Mucosa of descending colon (tissue), 3 donors: Measurements from ENCODE around the gene CSNK2B. TPM values are rescaled to one million over a fixed set of nuclear protein-coding genes. Genes with fewer than 3 reads are reported as not detected.

Experiments used
- ATAC-seq: fragments of 200-7000 bp; cut with Tn5 transposase; one replicate; pipeline ENCODE4 v1.9.1; 2020; ENCODE audit warnings: mild to moderate bottlenecking, moderate library complexity
- DNase-seq, 3 donors: peaks; one replicate each; pipeline ENCODE4 v3.0.0-alpha.2; 2020
- H3K36me3 ChIP-seq: fragments of 200-600 bp; one replicate; pipeline ENCODE4 v1.8.0; 2021; ENCODE audit warnings: low read depth, mild to moderate bottlenecking
- H3K4me1 ChIP-seq: fragments of 200-600 bp; one replicate; pipeline ENCODE4 v1.8.0; 2021; ENCODE audit warnings: low read depth, mild to moderate bottlenecking
- H3K4me3 ChIP-seq: fragments of 200-600 bp; one replicate; pipeline ENCODE4 v1.8.0; 2021; ENCODE audit warnings: mild to moderate bottlenecking
- H3K9me3 ChIP-seq: fragments of 200-600 bp; one replicate; pipeline ENCODE4 v1.8.0; 2021; ENCODE audit warnings: mild to moderate bottlenecking
- CTCF ChIP-seq: fragments of 200-600 bp; IDR thresholded peaks from one replicate; pipeline ENCODE4 v1.8.0; 2022; ENCODE audit warnings: antibody characterized with exemption, mild to moderate bottlenecking
- intact Hi-C, 2 donors: fragments of 100-400 bp; cut with DNase I in 1 of 2; cut with micrococcal nuclease in 1 of 2; formaldehyde crosslinking; loops; one replicate each; pipeline versions ENCODE4 v1.11.0 to v1.11.1; 2022; cut with DNase I, micrococcal nuclease
- total RNA-seq, 3 donors: library from RNA; stranded (reverse); fragmentation: NEBNext Ultra II Directional in 2 of 3; extraction: Animal tissue kit (Norgen Biotek cat#: 25700) in 2 of 3; gene quantifications; one replicate each; pipeline versions ENCODE4 v1.2.1 to v1.2.4, GENCODE V29; 2021 to 2023
- donor health status: DM: no; HTN: no; CAD: no; lungs with moderate emphysema.
- donor health status: DM: no; HTN: no; CAD: no.
- donor health status: DM: no; HTN: yes; CAD: no.

The CSNK2B gene
- total RNA-seq, 3 donors from 2014 or later, result 125 to 147 (median 134) TPM

GRCh38 chr6:31643818-31644454 is 21.9 kb upstream of the CSNK2B start:
- intact Hi-C loops, result no loop called here
- no peaks in the 10 kb centered on the region for H3K4me1 ChIP-seq
- TF ChIP-seq CTCF, result no peak
- peaks cover 41% of the 10 kb centered on the region for H3K36me3 ChIP-seq
- DNase-seq, result no peak
- no peak overlapping the region for H3K4me3 ChIP-seq
- no peaks in the 10 kb centered on the region for H3K9me3 ChIP-seq
- ATAC-seq, result no peak

GRCh38 chr6:31645325-31645724 is 20.6 kb upstream of the CSNK2B start:
- H3K4me1 ChIP-seq, result no peaks in the 10 kb centered on the region
- intact Hi-C loops, result no loop called here
- DNase-seq (no peak), ATAC-seq (no peak)
- H3K36me3 ChIP-seq, result peaks cover 41% of the 10 kb centered on the region
- no peak for TF ChIP-seq CTCF
- no peak overlapping the region for H3K4me3 ChIP-seq
- H3K9me3 ChIP-seq, result no peaks in the 10 kb centered on the region

GRCh38 chr6:31651602-31652191 is 14.2 kb upstream of the CSNK2B start:
- H3K9me3 ChIP-seq, result no peaks in the 10 kb centered on the region
- peaks cover 17% of the 10 kb centered on the region for H3K36me3 ChIP-seq
- ATAC-seq (peak; percentile 78), DNase-seq (peak in 1 of 3 donors; percentile 83)
- peaks cover 27% of the 10 kb centered on the region for H3K4me1 ChIP-seq
- peak overlapping the region; percentile 60 for H3K4me3 ChIP-seq
- no peak for TF ChIP-seq CTCF
- intact Hi-C loops, result no loop called here

GRCh38 chr6:31652925-31653724 is 12.8 kb upstream of the CSNK2B start:
- intact Hi-C loops, result no loop called here
- Histone ChIP-seq H3K4me3 (peak overlapping the region; percentile 60), H3K9me3 (no peaks in the 10 kb centered on the region), H3K4me1 (peaks cover 27% of the 10 kb centered on the region), H3K36me3 (peaks cover 7% of the 10 kb centered on the region)
- no peak for TF ChIP-seq CTCF
- DNase-seq (peak in 2 of 3 donors; percentile 87 to 88), ATAC-seq (peak; percentile 77)

GRCh38 chr6:31654574-31655348 is 11.1 kb upstream of the CSNK2B start:
- no peak for ATAC-seq
- Histone ChIP-seq H3K4me3 (no peak overlapping the region), H3K36me3 (no peaks in the 10 kb centered on the region), H3K4me1 (peaks cover 43% of the 10 kb centered on the region), H3K9me3 (no peaks in the 10 kb centered on the region)
- no peak for TF ChIP-seq CTCF
- DNase-seq, result no peak
- intact Hi-C loops, result no loop called here
